ENCODE measurements around the gene MAN2B2.

The MAN2B2 gene

DNA sequence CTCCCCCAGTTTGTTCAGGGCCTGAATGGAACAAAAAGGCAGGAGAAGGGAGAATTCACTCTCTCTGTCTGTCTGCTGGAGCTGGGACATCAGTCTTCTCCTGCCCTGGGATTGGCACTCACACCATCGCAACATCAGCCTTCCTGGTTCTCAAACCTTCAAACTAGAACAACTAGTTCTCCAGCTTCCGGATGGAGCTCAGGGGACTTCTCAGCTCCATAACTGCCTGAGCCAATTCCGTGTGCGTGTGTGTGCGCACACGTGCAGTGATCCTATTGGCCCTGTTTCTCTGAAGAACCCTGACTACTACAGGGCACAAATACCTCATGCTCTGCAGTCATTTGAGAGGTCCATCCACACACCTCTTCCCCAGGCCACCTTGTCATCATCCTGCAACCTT is 18.7 kb upstream of the MAN2B2 start:
- H3K9ac ChIP-seq (ENCODE audit: low read length), result no peak overlapping the region
- H3K9me3 ChIP-seq (ENCODE audit: insufficient read depth, low read length), result no peaks in the 10 kb centered on the region
- no peaks in the 10 kb centered on the region for H3F3A ChIP-seq (ENCODE audit: insufficient read depth)
- no peak for TF ChIP-seq EZH2phosphoT487 (conservative IDR thresholded peaks at IDR 0.05; ENCODE audit: low read length)
- TF ChIP-seq, protein P1, sequence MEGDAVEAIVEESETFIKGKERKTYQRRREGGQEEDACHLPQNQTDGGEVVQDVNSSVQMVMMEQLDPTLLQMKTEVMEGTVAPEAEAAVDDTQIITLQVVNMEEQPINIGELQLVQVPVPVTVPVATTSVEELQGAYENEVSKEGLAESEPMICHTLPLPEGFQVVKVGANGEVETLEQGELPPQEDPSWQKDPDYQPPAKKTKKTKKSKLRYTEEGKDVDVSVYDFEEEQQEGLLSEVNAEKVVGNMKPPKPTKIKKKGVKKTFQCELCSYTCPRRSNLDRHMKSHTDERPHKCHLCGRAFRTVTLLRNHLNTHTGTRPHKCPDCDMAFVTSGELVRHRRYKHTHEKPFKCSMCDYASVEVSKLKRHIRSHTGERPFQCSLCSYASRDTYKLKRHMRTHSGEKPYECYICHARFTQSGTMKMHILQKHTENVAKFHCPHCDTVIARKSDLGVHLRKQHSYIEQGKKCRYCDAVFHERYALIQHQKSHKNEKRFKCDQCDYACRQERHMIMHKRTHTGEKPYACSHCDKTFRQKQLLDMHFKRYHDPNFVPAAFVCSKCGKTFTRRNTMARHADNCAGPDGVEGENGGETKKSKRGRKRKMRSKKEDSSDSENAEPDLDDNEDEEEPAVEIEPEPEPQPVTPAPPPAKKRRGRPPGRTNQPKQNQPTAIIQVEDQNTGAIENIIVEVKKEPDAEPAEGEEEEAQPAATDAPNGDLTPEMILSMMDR (IDR thresholded peaks at IDR 0.05; ENCODE audit: insufficient read depth, low read length, poor library complexity, severe bottlenecking), result no peak
- no peaks in the 10 kb centered on the region for H4K20me1 ChIP-seq (ENCODE audit: low read depth, low read length)
- H3K9me2 ChIP-seq (replicated peaks; ENCODE audit: insufficient read depth, low read length), result no peaks in the 10 kb centered on the region
- H3K4me2 ChIP-seq (ENCODE audit: low read depth, low read length, poor library complexity, severe bottlenecking), result no peak overlapping the region
- no peak overlapping the region for H2AFZ ChIP-seq (ENCODE audit: low read depth, low read length, severe bottlenecking)
- H3K27me3 ChIP-seq (ENCODE audit: low read length), result no peaks in the 10 kb centered on the region
- no peaks in the 10 kb centered on the region for H3K36me3 ChIP-seq (ENCODE audit: low read length)
- no peaks in the 10 kb centered on the region for H3K79me2 ChIP-seq (ENCODE audit: insufficient read depth, low read length)
- H3K27ac ChIP-seq (ENCODE audit: low read depth, low read length), result no peak overlapping the region
- no peak overlapping the region for H3K4me3 ChIP-seq (ENCODE audit: insufficient read depth, low read length, poor library complexity, severe bottlenecking)

DNA sequence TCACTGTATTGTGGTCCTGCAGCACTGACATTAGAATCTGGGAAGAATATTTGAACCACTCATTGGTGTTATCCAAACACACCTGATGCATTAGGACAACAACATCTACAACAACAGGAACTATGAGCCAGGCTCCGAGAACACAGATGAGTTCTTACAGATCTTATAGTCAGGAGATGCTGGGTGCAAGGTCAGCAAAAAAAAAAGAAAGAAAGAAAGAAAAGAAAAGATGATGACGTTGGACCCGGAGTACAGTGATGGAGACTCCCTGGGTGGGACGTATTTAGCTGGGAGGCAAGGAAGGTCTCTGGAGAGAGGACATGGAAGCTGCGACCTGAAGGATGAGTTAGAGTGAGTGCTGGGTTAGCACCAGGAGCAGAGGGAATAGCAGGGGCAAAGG is 17.8 kb upstream of the MAN2B2 start:
- Histone ChIP-seq H2AFZ (ENCODE audit: low read depth, low read length, severe bottlenecking) (no peak overlapping the region), H3K9me3 (ENCODE audit: insufficient read depth, low read length) (no peaks in the 10 kb centered on the region), H3K4me3 (ENCODE audit: insufficient read depth, low read length, poor library complexity, severe bottlenecking) (no peak overlapping the region), H3K9ac (ENCODE audit: low read length) (no peak overlapping the region), H3K4me2 (ENCODE audit: low read depth, low read length, poor library complexity, severe bottlenecking) (no peak overlapping the region), H3K27me3 (ENCODE audit: low read length) (no peaks in the 10 kb centered on the region), H3K36me3 (ENCODE audit: low read length) (no peaks in the 10 kb centered on the region), H3K79me2 (ENCODE audit: insufficient read depth, low read length) (no peaks in the 10 kb centered on the region), H3K27ac (ENCODE audit: low read depth, low read length) (no peak overlapping the region), H3K9me2 (replicated peaks; ENCODE audit: insufficient read depth, low read length) (no peaks in the 10 kb centered on the region), H3F3A (ENCODE audit: insufficient read depth) (no peaks in the 10 kb centered on the region), H4K20me1 (ENCODE audit: low read depth, low read length) (no peaks in the 10 kb centered on the region)
- TF ChIP-seq EZH2phosphoT487 (conservative IDR thresholded peaks at IDR 0.05; ENCODE audit: low read length), result no peak
- TF ChIP-seq, protein P1 (IDR thresholded peaks at IDR 0.05; ENCODE audit: insufficient read depth, low read length, poor library complexity, severe bottlenecking), result no peak

DNA sequence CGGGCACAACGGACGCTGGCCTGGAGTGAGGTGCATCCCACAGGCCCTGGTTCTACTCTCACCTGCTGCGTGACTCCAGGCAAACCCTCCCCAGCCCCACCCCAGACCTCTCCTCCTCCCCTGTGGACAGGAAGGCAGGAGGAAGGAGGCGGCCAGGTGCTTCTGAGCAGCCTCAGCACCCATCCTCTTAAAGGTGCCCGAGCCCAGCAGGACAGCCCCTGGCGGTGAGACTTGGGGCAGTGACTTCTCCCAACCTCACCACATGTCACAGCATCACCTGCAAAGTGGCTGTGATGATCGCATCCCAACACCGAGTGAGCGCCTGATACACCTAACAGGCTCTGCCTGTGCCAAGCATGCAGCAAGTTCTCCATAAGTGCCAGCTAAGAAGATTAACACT is 17.1 kb upstream of the MAN2B2 start:
- H3K27me3 ChIP-seq (ENCODE audit: low read length), result no peaks in the 10 kb centered on the region
- H3K4me3 ChIP-seq (ENCODE audit: insufficient read depth, low read length, poor library complexity, severe bottlenecking), result no peak overlapping the region

More for the DNA sequence above, 17.1 kb upstream of the MAN2B2 start:
- H3K9me3 ChIP-seq (ENCODE audit: insufficient read depth, low read length), result no peaks in the 10 kb centered on the region
- no peaks in the 10 kb centered on the region for H3F3A ChIP-seq (ENCODE audit: insufficient read depth)
- no peaks in the 10 kb centered on the region for H3K36me3 ChIP-seq (ENCODE audit: low read length)
- H3K27ac ChIP-seq (ENCODE audit: low read depth, low read length), result no peak overlapping the region
- no peaks in the 10 kb centered on the region for H3K9me2 ChIP-seq (replicated peaks; ENCODE audit: insufficient read depth, low read length)
- H2AFZ ChIP-seq (ENCODE audit: low read depth, low read length, severe bottlenecking), result no peak overlapping the region
- H3K4me2 ChIP-seq (ENCODE audit: low read depth, low read length, poor library complexity, severe bottlenecking), result no peak overlapping the region
- no peaks in the 10 kb centered on the region for H4K20me1 ChIP-seq (ENCODE audit: low read depth, low read length)
- H3K9ac ChIP-seq (ENCODE audit: low read length), result no peak overlapping the region
- TF ChIP-seq, protein P1 (IDR thresholded peaks at IDR 0.05; ENCODE audit: insufficient read depth, low read length, poor library complexity, severe bottlenecking), result no peak
- TF ChIP-seq EZH2phosphoT487 (conservative IDR thresholded peaks at IDR 0.05; ENCODE audit: low read length), result no peak
- no peaks in the 10 kb centered on the region for H3K79me2 ChIP-seq (ENCODE audit: insufficient read depth, low read length)
